ENCODE measurements around the gene OPRD1. TPM values are rescaled to one million over a fixed set of nuclear protein-coding genes. Genes with fewer than 3 reads are reported as not detected.
"Not testable (repeated sequence)": the region's sequence is repeated elsewhere in the genome, so short reads cannot be mapped to it uniquely, and the experiment has no call there.

The OPRD1 gene
- total RNA-seq, 1 donor from 2014 or later: not detected

DNA sequence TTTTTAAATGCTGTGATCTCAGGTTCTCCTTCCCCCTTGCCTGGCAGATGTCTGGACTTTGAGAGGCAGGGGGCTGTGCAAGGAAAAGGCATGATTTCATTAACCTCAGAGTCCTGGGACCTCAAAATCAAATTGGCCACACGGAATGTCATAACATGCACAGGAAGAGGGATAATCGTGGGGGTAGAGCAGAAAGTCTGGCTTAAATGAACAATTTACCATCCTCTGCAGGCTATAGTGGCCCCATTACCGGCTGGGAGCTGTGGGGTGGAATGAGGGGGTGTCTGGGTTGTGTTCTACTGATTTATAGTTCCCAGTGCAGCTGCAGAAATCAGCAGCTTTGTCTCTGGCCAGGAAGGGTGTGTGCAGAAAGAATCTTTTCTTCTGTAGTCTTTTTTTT, 10.8 kb downstream of the OPRD1 start:
- DNase-seq (no peak), ATAC-seq (no peak)
- Histone ChIP-seq H3K4me3 (no peak overlapping the region), H3K27me3 (ENCODE audit: low read depth) (peaks cover 5% of the 10 kb centered on the region), H3K4me1 (no peaks in the 10 kb centered on the region), H3K27ac (no peak overlapping the region), H3K9me3 (no peaks in the 10 kb centered on the region), H3K36me3 (no peaks in the 10 kb centered on the region)
- TF ChIP-seq, protein P1, sequence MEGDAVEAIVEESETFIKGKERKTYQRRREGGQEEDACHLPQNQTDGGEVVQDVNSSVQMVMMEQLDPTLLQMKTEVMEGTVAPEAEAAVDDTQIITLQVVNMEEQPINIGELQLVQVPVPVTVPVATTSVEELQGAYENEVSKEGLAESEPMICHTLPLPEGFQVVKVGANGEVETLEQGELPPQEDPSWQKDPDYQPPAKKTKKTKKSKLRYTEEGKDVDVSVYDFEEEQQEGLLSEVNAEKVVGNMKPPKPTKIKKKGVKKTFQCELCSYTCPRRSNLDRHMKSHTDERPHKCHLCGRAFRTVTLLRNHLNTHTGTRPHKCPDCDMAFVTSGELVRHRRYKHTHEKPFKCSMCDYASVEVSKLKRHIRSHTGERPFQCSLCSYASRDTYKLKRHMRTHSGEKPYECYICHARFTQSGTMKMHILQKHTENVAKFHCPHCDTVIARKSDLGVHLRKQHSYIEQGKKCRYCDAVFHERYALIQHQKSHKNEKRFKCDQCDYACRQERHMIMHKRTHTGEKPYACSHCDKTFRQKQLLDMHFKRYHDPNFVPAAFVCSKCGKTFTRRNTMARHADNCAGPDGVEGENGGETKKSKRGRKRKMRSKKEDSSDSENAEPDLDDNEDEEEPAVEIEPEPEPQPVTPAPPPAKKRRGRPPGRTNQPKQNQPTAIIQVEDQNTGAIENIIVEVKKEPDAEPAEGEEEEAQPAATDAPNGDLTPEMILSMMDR (IDR thresholded peaks at IDR 0.05): no peak
- intact Hi-C loops (cut with DNase I): no loop called here

DNA sequence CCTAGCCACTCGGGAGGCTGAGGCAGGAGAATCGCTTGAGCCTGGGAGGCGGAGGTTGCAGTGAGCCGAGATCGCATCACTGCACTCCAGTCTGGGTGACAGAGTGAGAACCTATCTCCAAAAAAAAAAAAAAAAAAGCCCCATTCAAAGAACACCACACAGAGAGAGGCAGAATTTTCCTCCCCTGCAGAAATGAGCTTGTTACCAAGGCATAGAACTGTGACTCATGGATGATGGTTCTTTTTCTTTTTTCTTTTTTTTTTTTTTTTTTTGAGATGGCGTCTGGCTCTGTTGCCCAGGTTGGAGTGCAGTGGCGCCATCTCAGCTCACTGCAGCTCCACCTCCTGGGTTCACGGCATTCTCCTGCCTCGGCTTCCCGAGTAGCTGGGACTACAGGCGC, 12.1 kb downstream of the OPRD1 start:
- H3K4me3 ChIP-seq; H3K4me1 ChIP-seq; H3K27me3 ChIP-seq (ENCODE audit: low read depth); H3K36me3 ChIP-seq; H3K9me3 ChIP-seq; ATAC-seq; H3K27ac ChIP-seq; intact Hi-C loops (cut with DNase I); DNase-seq: not testable (repeated sequence)

DNA sequence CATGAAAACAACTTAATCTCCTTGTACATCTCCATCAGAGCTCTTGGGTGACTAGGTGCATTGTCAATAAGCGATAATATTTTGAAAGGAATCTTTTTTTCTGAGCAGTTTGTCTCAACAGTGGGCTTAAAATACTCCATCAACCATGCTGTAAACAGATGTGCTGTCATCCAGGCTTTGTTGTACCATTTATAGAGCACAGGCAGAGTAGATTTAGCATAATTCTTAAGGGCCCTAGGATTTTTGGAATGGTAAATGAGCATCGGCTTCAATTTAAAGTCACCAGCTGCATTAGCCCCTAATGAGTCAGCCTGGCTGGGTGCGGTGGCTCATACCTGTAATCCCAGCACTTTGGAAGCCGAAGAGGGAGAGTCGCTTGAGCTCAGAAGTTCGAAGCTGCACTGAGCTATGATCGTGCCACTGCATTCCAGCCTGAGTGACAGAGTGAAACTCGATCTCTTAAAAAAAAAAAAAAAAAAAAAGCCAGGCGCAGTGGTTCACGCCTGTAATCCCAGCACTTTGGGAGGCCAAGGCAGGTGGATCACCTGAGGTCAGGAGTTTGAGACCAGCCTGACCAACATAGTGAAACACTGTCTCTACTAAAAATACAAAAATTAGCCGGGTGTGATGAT, 16.4 kb downstream of the OPRD1 start:
- H3K4me1 ChIP-seq; H3K27ac ChIP-seq; intact Hi-C loops (cut with DNase I); H3K4me3 ChIP-seq; H3K9me3 ChIP-seq; H3K36me3 ChIP-seq; H3K27me3 ChIP-seq (ENCODE audit: low read depth); ATAC-seq; DNase-seq: not testable (repeated sequence)

DNA sequence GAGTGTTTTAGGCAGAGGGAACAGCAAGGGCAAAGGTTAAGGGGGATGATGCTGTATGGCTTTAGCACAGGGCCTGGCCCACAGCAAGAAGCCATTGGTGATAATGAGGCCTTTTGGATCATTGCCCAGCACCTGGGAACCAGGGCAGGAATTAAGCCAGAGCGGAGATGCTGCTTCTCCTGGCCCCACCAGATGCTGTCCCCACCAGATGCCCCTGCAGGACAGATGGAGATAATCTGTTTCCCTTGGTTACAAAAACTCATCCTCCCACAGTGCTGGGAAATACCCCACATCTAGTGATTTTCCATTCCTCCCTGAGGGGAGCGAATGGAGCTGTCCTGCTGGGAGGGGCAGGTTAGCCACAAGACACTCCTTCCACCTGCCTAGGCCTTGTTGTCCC, 18.8 kb downstream of the OPRD1 start:
- DNase-seq (no peak), ATAC-seq (no peak)
- no peaks in the 10 kb centered on the region for H3K27me3 ChIP-seq (ENCODE audit: low read depth)
- H3K4me1 ChIP-seq: no peaks in the 10 kb centered on the region
- TF ChIP-seq, protein P1 (IDR thresholded peaks at IDR 0.05): no peak
- H3K4me3 ChIP-seq: no peak overlapping the region
- H3K27ac ChIP-seq: no peak overlapping the region
- H3K36me3 ChIP-seq: no peaks in the 10 kb centered on the region
- intact Hi-C loops (cut with DNase I): no loop called here
- no peaks in the 10 kb centered on the region for H3K9me3 ChIP-seq

DNA sequence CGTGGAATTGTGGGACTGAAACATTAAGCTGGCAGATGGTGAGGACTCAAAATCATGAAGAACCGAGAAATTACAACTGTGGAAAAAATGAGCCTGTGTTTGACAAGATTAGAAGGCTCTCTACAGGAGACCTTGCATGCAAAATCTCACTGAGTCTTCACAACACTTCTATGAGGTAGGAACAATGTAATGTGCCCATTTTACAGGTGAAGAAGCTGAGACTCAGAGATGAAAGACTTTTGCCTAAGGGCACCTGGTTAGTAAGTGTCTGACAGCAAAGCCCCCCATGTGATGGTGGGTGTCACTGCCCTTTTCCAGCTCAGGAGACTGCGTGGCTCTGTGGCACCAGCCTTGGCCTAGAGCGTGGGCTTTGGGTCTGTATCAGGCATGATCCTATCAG, 21.0 kb downstream of the OPRD1 start:
- TF ChIP-seq, protein P1 (IDR thresholded peaks at IDR 0.05): no peak
- no peaks in the 10 kb centered on the region for H3K9me3 ChIP-seq
- ATAC-seq: no peak
- H3K27me3 ChIP-seq (ENCODE audit: low read depth): no peaks in the 10 kb centered on the region
- DNase-seq: no peak
- intact Hi-C loops (cut with DNase I): no loop called here
- H3K4me1 ChIP-seq: no peaks in the 10 kb centered on the region
- no peak overlapping the region for H3K4me3 ChIP-seq
- no peaks in the 10 kb centered on the region for H3K36me3 ChIP-seq
- no peak overlapping the region for H3K27ac ChIP-seq

DNA sequence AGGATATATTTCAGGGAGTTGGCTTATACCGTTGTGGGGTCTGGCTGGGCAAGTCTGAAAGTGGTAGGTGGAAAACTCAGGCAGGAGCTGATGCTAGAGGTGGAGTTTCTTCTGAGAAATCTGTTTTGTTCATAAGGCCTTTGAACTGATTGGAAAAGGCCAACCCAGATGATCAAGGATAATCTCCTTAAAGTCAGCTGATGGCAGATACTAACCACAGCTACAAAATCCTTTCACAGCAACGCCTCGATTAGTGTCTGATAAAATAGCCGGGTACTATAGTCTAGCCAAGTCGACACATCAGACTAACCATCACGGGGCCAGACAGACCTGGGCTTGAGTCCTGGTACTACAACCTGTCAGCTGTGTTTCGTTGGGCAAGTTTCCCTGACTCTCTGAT, 21.4 kb downstream of the OPRD1 start:
- intact Hi-C loops (cut with DNase I): no loop called here
- Histone ChIP-seq H3K9me3 (no peaks in the 10 kb centered on the region), H3K36me3 (no peaks in the 10 kb centered on the region), H3K4me3 (no peak overlapping the region), H3K27ac (no peak overlapping the region), H3K27me3 (ENCODE audit: low read depth) (no peaks in the 10 kb centered on the region), H3K4me1 (no peaks in the 10 kb centered on the region)
- TF ChIP-seq, protein P1 (IDR thresholded peaks at IDR 0.05): no peak
- DNase-seq (no peak), ATAC-seq (no peak)

DNA sequence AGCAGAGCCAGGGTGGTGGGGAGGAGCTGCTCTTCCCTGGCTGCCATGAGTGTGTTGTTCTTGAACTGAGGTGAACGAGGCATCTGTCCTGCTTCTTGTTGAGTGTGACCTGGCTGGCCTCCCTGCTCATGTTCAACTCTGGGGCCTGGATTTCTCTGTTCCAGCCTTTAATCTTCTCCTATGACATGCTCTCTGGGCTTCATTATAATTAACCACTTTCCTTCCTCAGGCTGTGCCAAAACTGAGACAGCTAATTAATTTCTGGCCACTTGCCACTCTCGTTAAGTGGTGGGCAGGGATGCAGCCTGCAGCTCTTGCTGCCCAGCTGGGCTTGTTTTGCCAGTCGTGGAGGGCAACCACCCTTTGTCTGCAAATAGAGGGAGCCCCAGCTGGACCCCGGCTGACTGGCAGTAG, 23.3 kb downstream of the OPRD1 start:
- H3K27ac ChIP-seq: no peak overlapping the region
- TF ChIP-seq, protein P1 (IDR thresholded peaks at IDR 0.05): no peak
- DNase-seq (no peak), ATAC-seq (no peak)
- no peaks in the 10 kb centered on the region for H3K4me1 ChIP-seq
- intact Hi-C loops (cut with DNase I): no loop called here
- no peaks in the 10 kb centered on the region for H3K9me3 ChIP-seq
- H3K27me3 ChIP-seq (ENCODE audit: low read depth): no peaks in the 10 kb centered on the region
- H3K36me3 ChIP-seq: no peaks in the 10 kb centered on the region
- H3K4me3 ChIP-seq: no peak overlapping the region

All from lower lobe of right lung (tissue), 2 donors.